MCF 10A (cell line): ENCODE results near the gene TMEM247. TPM values are rescaled to one million over a fixed set of nuclear protein-coding genes. Genes with fewer than 3 reads are reported as not detected.

Source experiments
- BruUV-seq: library from RNA; stranded (reverse); fragments of 400-500 nt; replicated peaks from 2 replicates; lab custom pipeline; 2021; lab: Mats Ljungman, UMichigan
- CTCF ChIA-PET: fragments of 300-600 bp; sonication (Branson Sonifier 250); formaldehyde crosslinking; extraction: SDS; loops from one replicate; lab custom pipeline; 2021; ENCODE audit warnings: antibody characterized with exemption, inconsistent platforms; lab: Yijun Ruan, JAX
- POLR2A ChIA-PET: fragments of 300-600, 350-650 bp; sonication (Branson Sonifier 250); formaldehyde crosslinking; extraction: SDS; loops from one replicate; lab custom pipeline; 2020; ENCODE audit warnings: antibody characterized with exemption, inconsistent platforms; lab: Yijun Ruan, JAX
- DNase-seq: peaks from one replicate; pipeline ENCODE4 v3.0.0-alpha.2; 2018; ENCODE audit not compliant: unreplicated experiment
- H3K27ac Mint-ChIP-seq: one replicate; pipeline ENCODE4 v1.8.0; 2022; ENCODE audit warnings: mild to moderate bottlenecking, low read depth, mixed read lengths; ENCODE audit not compliant: unreplicated experiment
- H3K27me3 Mint-ChIP-seq: one replicate; pipeline ENCODE4 v1.8.0; 2022; ENCODE audit warnings: mixed read lengths; ENCODE audit not compliant: insufficient read depth, unreplicated experiment
- H3K36me3 Mint-ChIP-seq: one replicate; pipeline ENCODE4 v1.8.0; 2022; ENCODE audit warnings: mild to moderate bottlenecking, moderate library complexity, mixed read lengths; ENCODE audit not compliant: insufficient read depth, unreplicated experiment
- H3K4me1 Mint-ChIP-seq: one replicate; pipeline ENCODE4 v1.8.0; 2022; ENCODE audit warnings: mixed read lengths; ENCODE audit not compliant: insufficient read depth, unreplicated experiment
- H3K4me3 Mint-ChIP-seq: one replicate; pipeline ENCODE4 v1.8.0; 2022; ENCODE audit warnings: mild to moderate bottlenecking, moderate library complexity, mixed read lengths; ENCODE audit not compliant: unreplicated experiment
- H3K9me3 Mint-ChIP-seq: one replicate; pipeline ENCODE4 v1.8.0; 2022; ENCODE audit warnings: mixed read lengths; ENCODE audit not compliant: unreplicated experiment
- CTCF ChIP-seq: fragments of 200-600 bp; IDR thresholded peaks from one replicate; pipeline ENCODE4 v1.8.0; 2022; ENCODE audit warnings: antibody characterized with exemption, mild to moderate bottlenecking; ENCODE audit not compliant: unreplicated experiment
- intact Hi-C: fragments of 100-400 bp; cut with micrococcal nuclease; formaldehyde crosslinking; loops from 2 replicates; pipeline ENCODE4 v1.14.1; 2022
- total RNA-seq: library from RNA; stranded (reverse); gene quantifications from 2 replicates; pipeline ENCODE4 v1.2.3, GENCODE V29; 2022

Gene TMEM247
- total RNA-seq, 1 experiment from 2014 or later = not detected

GRCh38 chr2:46502291-46502885 is 23.0 kb downstream of the TMEM247 start:
- CTCF ChIA-PET = no interaction called here
- intact Hi-C loops = no loop called here
- H3K27ac Mint-ChIP-seq = no peak overlapping the region

GRCh38 chr2:46503686-46504085 is 24.3 kb downstream of the TMEM247 start:
- ChIA-PET POLR2A (no interaction called here), CTCF (no interaction called here)
- no peaks in the 10 kb centered on the region for H3K9me3 Mint-ChIP-seq
- no peaks in the 10 kb centered on the region for H3K27me3 Mint-ChIP-seq
- H3K4me1 Mint-ChIP-seq = no peaks in the 10 kb centered on the region
- intact Hi-C loops = no loop called here
- no peak overlapping the region for H3K27ac Mint-ChIP-seq
- TF ChIP-seq CTCF = no peak
- H3K4me3 Mint-ChIP-seq = no peak overlapping the region
- H3K36me3 Mint-ChIP-seq = no peaks in the 10 kb centered on the region
- no peak for DNase-seq
- BruUV-seq = no TSS peak

More at GRCh38 chr2:46502291-46502885, 23.0 kb downstream of the TMEM247 start:
- H3K9me3 Mint-ChIP-seq = no peaks in the 10 kb centered on the region
- H3K27me3 Mint-ChIP-seq = no peaks in the 10 kb centered on the region
- TF ChIP-seq CTCF = no peak
- no peak for DNase-seq
- POLR2A ChIA-PET = interaction anchor here (1.4 kb wide), 1 partner anchor 12 kb away, joined by 3 read pairs; no protein-coding TSS in a partner anchor
- no peaks in the 10 kb centered on the region for H3K4me1 Mint-ChIP-seq
- BruUV-seq = no TSS peak
- H3K4me3 Mint-ChIP-seq = no peak overlapping the region
- no peaks in the 10 kb centered on the region for H3K36me3 Mint-ChIP-seq

- CTCF ChIA-PET = interaction anchor here (0.6 kb wide), 1 partner anchor 904 kb away, joined by 3 read pairs; no protein-coding TSS in a partner anchor
- no peaks in the 10 kb centered on the region for H3K36me3 Mint-ChIP-seq
- intact Hi-C loops = no loop called here
Observed at GRCh38 chr2:46504221-46504620, 24.9 kb downstream of the TMEM247 start.

More at GRCh38 chr2:46504221-46504620, 24.9 kb downstream of the TMEM247 start:
- no peaks in the 10 kb centered on the region for H3K27me3 Mint-ChIP-seq
- DNase-seq = no peak
- no TSS peak for BruUV-seq
- no peak overlapping the region for H3K27ac Mint-ChIP-seq
- TF ChIP-seq CTCF = no peak
- no peak overlapping the region for H3K4me3 Mint-ChIP-seq
- no peaks in the 10 kb centered on the region for H3K4me1 Mint-ChIP-seq
- H3K9me3 Mint-ChIP-seq = no peaks in the 10 kb centered on the region
- POLR2A ChIA-PET = no interaction called here
